Osteoblast (primary cell): ENCODE measurements around the gene SLC39A11. TPM values are rescaled to one million over a fixed set of nuclear protein-coding genes. Genes with fewer than 3 reads are reported as not detected.

Source experiments
- DNase-seq: peaks from one replicate; pipeline ENCODE4 v3.0.0; 2011; ENCODE audit warnings: low spot score, mixed read lengths; ENCODE audit not compliant: insufficient read length; ENCODE audit errors: missing footprints
- H2AFZ ChIP-seq: 2 replicates; pipeline ENCODE4 v1.6.0; 2011; ENCODE audit warnings: mild to moderate bottlenecking, low read length
- H3K27ac ChIP-seq: 2 replicates; pipeline ENCODE4 v1.5.1; 2011; ENCODE audit warnings: mild to moderate bottlenecking, low read depth, low read length, moderate library complexity
- H3K27me3 ChIP-seq: 2 replicates; pipeline ENCODE4 v1.6.0; 2012; ENCODE audit warnings: mild to moderate bottlenecking, control low read depth, inconsistent platforms, low read length, moderate library complexity; ENCODE audit not compliant: insufficient read depth
- H3K36me3 ChIP-seq: 2 replicates; pipeline ENCODE4 v1.5.1; 2011; ENCODE audit warnings: mild to moderate bottlenecking, low read length, control low read depth, moderate library complexity; ENCODE audit not compliant: insufficient read depth
- H3K4me1 ChIP-seq: 2 replicates; pipeline ENCODE4 v1.5.1; 2011; ENCODE audit warnings: mild to moderate bottlenecking, low read length, control low read depth, moderate library complexity; ENCODE audit not compliant: insufficient read depth
- H3K4me2 ChIP-seq: 2 replicates; pipeline ENCODE4 v1.6.0; 2011; ENCODE audit warnings: mild to moderate bottlenecking, low read length; ENCODE audit not compliant: insufficient read depth
- H3K4me3 ChIP-seq: fragments of 200-600 bp; sonication (generic); 3 replicates; pipeline ENCODE4 v1.5.1; 2012; ENCODE audit warnings: mild to moderate bottlenecking, low read length, inconsistent platforms; ENCODE audit not compliant: insufficient read depth
- H3K79me2 ChIP-seq: 2 replicates; pipeline ENCODE4 v1.6.0; 2012; ENCODE audit warnings: mild to moderate bottlenecking, low read length, control low read depth, inconsistent platforms; ENCODE audit not compliant: insufficient read depth
- H3K9me3 ChIP-seq: 2 replicates; pipeline ENCODE4 v1.5.1; 2011; ENCODE audit warnings: low read depth, low read length, control low read depth
- H4K20me1 ChIP-seq: 2 replicates; pipeline ENCODE4 v1.6.0; 2012; ENCODE audit warnings: mild to moderate bottlenecking, low read length, control low read depth; ENCODE audit not compliant: insufficient read depth
- CTCF ChIP-seq: IDR thresholded peaks from 2 replicates; pipeline ENCODE4 v1.5.1; 2011; ENCODE audit warnings: mild to moderate bottlenecking, low read depth, low read length, moderate library complexity; ENCODE audit errors: extremely low read depth
- total RNA-seq: library from RNA; depleted of rRNA; stranded (reverse); fragments of >200 nt; gene quantifications from 2 replicates; pipeline ENCODE4 v1.2.3, GENCODE V29; 2012

The SLC39A11 gene
- total RNA-seq, 1 donor = 27.1 TPM

DNA sequence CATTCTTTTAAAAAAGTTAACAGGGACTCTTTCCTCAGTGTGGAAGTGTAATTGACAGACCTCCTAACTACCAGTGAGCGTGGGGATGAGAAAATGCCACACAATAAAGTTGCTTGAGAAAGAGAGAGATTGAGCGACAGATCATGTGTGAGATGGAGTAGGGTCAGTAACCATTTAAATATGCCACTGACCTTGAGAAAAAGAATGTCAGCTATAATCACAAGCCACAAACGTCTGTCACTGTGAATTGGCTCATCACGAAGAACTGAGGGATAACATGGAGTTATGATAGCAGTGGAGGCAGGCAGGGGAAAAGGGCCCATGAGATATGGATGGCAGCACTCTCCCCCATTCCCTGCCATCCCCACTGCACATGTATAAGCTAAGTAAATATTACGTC is 253.9 kb downstream of the SLC39A11 start:
- Histone ChIP-seq H3K27me3 (no peaks in the 10 kb centered on the region), H3K4me1 (no peaks in the 10 kb centered on the region), H3K36me3 (no peaks in the 10 kb centered on the region), H4K20me1 (no peaks in the 10 kb centered on the region), H3K9me3 (peaks cover 3% of the 10 kb centered on the region), H3K4me2 (no peak overlapping the region), H3K4me3 (no peak overlapping the region), H3K27ac (no peak overlapping the region), H2AFZ (no peak overlapping the region), H3K79me2 (no peaks in the 10 kb centered on the region)
- TF ChIP-seq CTCF = no peak
- no peak for DNase-seq

DNA sequence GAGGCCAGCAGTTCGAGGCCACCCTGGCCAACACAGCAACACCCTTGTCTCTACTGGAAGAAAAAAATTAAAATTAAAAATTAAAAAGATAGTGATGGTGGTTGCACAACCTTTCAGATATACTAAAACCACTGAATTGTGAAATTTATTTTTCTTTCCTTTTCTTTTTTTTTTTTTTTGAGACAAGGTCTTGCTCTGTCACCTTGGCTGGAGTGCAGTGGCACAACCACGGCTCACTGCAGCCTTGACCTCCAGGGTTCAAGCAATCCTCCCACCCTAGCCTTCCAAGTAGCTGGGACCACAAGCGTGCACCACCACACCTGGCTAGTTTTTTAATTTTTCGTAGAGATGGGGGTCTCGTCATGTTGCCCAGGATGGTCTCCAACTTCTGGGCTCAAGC is 254.4 kb downstream of the SLC39A11 start:
- Histone ChIP-seq H3K79me2 (no peaks in the 10 kb centered on the region), H3K4me2 (no peak overlapping the region), H3K27ac (no peak overlapping the region), H3K4me1 (no peaks in the 10 kb centered on the region), H3K4me3 (no peak overlapping the region), H3K9me3 (peaks cover 3% of the 10 kb centered on the region), H3K36me3 (no peaks in the 10 kb centered on the region), H3K27me3 (no peaks in the 10 kb centered on the region), H4K20me1 (no peaks in the 10 kb centered on the region), H2AFZ (no peak overlapping the region)
- no peak for DNase-seq
- TF ChIP-seq CTCF = no peak

DNA sequence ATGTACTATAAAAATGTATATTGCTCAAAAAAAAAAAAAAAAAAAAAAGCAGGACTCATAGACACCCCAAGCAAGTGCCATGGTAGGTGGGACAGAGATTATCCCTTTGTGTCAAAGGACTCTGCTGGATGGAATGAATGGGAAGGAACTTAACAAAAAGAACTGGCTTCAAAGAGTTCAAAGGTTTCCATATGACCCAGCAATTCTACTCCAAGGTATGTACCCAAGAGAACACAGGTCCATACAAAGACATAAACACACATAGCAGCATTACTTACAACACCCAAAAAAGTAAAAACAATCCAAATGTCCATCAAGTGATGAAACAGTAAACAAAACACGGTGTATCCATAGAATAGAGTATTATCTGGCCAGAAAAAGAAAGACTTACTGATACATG is 255.2 kb downstream of the SLC39A11 start:
- Histone ChIP-seq H3K27me3 (no peaks in the 10 kb centered on the region), H3K4me1 (no peaks in the 10 kb centered on the region), H3K9me3 (peaks cover 3% of the 10 kb centered on the region), H3K79me2 (no peaks in the 10 kb centered on the region), H3K36me3 (no peaks in the 10 kb centered on the region), H4K20me1 (no peaks in the 10 kb centered on the region), H3K4me2 (no peak overlapping the region), H3K27ac (no peak overlapping the region), H3K4me3 (no peak overlapping the region), H2AFZ (no peak overlapping the region)
- TF ChIP-seq CTCF = no peak
- DNase-seq = no peak

DNA sequence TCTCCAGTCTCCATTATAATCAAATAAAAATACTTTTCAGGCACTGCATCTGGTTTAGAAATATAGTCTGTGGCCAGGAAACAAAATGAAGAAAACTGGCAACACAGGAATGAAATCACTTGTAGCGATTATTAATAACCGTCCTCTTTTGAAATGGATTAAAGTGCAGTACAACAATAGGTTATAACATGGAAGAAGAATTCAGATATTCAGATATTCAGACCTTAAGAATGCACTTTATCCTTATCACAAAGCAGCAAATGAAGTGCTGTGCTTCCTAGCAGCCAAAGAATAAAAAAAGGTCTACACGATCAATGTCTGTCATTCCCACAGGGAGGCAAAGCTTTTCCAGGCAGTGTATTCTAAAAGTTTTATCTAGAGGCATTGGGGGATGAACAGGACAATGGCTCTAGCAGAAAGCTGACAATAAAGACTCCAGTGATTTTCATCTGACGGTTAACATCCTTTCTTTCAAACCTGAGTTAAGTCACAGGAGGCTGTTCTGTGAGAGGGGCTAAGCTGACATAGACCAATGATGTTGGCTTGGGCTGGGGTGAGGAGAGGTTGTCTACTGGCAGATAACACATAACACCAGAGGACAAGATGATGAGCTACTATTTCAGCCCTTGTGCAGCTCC is 259.2 kb downstream of the SLC39A11 start:
- H3K27ac ChIP-seq = no peak overlapping the region
- H3K79me2 ChIP-seq = no peaks in the 10 kb centered on the region
- H3K36me3 ChIP-seq = no peaks in the 10 kb centered on the region
- no peaks in the 10 kb centered on the region for H3K9me3 ChIP-seq
- DNase-seq = peak; percentile 70
- TF ChIP-seq CTCF = no peak
- H3K27me3 ChIP-seq = no peaks in the 10 kb centered on the region
- peaks cover 2% of the 10 kb centered on the region for H4K20me1 ChIP-seq
- H3K4me3 ChIP-seq = no peak overlapping the region
- H2AFZ ChIP-seq = no peak overlapping the region
- no peak overlapping the region for H3K4me2 ChIP-seq
- no peaks in the 10 kb centered on the region for H3K4me1 ChIP-seq
